MCF 10A (cell line): ENCODE measurements around the gene BSG. TPM values are rescaled to one million over a fixed set of nuclear protein-coding genes. Genes with fewer than 3 reads are reported as not detected.
A peak's percentile ranks its signal among the peaks of the same experiment; 100 is the strongest.

Experiments used
- BruUV-seq: library from RNA; stranded (reverse); fragments of 400-500 nt; replicated peaks from 2 replicates; lab custom pipeline; 2021; lab: Mats Ljungman, UMichigan
- CTCF ChIA-PET: fragments of 300-600 bp; sonication (Branson Sonifier 250); formaldehyde crosslinking; extraction: SDS; loops from one replicate; lab custom pipeline; 2021; ENCODE audit warnings: antibody characterized with exemption, inconsistent platforms; lab: Yijun Ruan, JAX
- POLR2A ChIA-PET: fragments of 300-600, 350-650 bp; sonication (Branson Sonifier 250); formaldehyde crosslinking; extraction: SDS; loops from one replicate; lab custom pipeline; 2020; ENCODE audit warnings: antibody characterized with exemption, inconsistent platforms; lab: Yijun Ruan, JAX
- DNase-seq: peaks from one replicate; pipeline ENCODE4 v3.0.0-alpha.2; 2018; ENCODE audit not compliant: unreplicated experiment
- H3K27ac Mint-ChIP-seq: one replicate; pipeline ENCODE4 v1.8.0; 2022; ENCODE audit warnings: mild to moderate bottlenecking, low read depth, mixed read lengths; ENCODE audit not compliant: unreplicated experiment
- H3K27me3 Mint-ChIP-seq: one replicate; pipeline ENCODE4 v1.8.0; 2022; ENCODE audit warnings: mixed read lengths; ENCODE audit not compliant: insufficient read depth, unreplicated experiment
- H3K36me3 Mint-ChIP-seq: one replicate; pipeline ENCODE4 v1.8.0; 2022; ENCODE audit warnings: mild to moderate bottlenecking, moderate library complexity, mixed read lengths; ENCODE audit not compliant: insufficient read depth, unreplicated experiment
- H3K4me1 Mint-ChIP-seq: one replicate; pipeline ENCODE4 v1.8.0; 2022; ENCODE audit warnings: mixed read lengths; ENCODE audit not compliant: insufficient read depth, unreplicated experiment
- H3K4me3 Mint-ChIP-seq: one replicate; pipeline ENCODE4 v1.8.0; 2022; ENCODE audit warnings: mild to moderate bottlenecking, moderate library complexity, mixed read lengths; ENCODE audit not compliant: unreplicated experiment
- H3K9me3 Mint-ChIP-seq: one replicate; pipeline ENCODE4 v1.8.0; 2022; ENCODE audit warnings: mixed read lengths; ENCODE audit not compliant: unreplicated experiment
- CTCF ChIP-seq: fragments of 200-600 bp; IDR thresholded peaks from one replicate; pipeline ENCODE4 v1.8.0; 2022; ENCODE audit warnings: antibody characterized with exemption, mild to moderate bottlenecking; ENCODE audit not compliant: unreplicated experiment
- intact Hi-C: fragments of 100-400 bp; cut with micrococcal nuclease; formaldehyde crosslinking; loops from 2 replicates; pipeline ENCODE4 v1.14.1; 2022
- total RNA-seq: library from RNA; stranded (reverse); gene quantifications from 2 replicates; pipeline ENCODE4 v1.2.3, GENCODE V29; 2022

The BSG gene
- total RNA-seq, 1 experiment from 2014 or later: 557 TPM

- Mint-ChIP-seq H3K27me3 (no peaks in the 10 kb centered on the region), H3K36me3 (peaks cover 40% of the 10 kb centered on the region), H3K27ac (no peak overlapping the region), H3K9me3 (no peaks in the 10 kb centered on the region), H3K4me3 (no peak overlapping the region), H3K4me1 (peaks cover 3% of the 10 kb centered on the region)
- TF ChIP-seq CTCF: no peak
- intact Hi-C loops: no loop called here
- ChIA-PET CTCF (interaction anchor here (0.7 kb wide), 1 partner anchor 75 kb away, joined by 3 read pairs; no protein-coding TSS in a partner anchor), POLR2A (interaction anchor here (0.9 kb wide), 2 partner anchors 49 to 52 kb away, joined by 3 to 4 read pairs; no protein-coding TSS in a partner anchor)
- no TSS peak for BruUV-seq
- no peak for DNase-seq
These were observed 9.2 kb downstream of the BSG start for GRCh38 chr19:581399-582111.

DNA sequence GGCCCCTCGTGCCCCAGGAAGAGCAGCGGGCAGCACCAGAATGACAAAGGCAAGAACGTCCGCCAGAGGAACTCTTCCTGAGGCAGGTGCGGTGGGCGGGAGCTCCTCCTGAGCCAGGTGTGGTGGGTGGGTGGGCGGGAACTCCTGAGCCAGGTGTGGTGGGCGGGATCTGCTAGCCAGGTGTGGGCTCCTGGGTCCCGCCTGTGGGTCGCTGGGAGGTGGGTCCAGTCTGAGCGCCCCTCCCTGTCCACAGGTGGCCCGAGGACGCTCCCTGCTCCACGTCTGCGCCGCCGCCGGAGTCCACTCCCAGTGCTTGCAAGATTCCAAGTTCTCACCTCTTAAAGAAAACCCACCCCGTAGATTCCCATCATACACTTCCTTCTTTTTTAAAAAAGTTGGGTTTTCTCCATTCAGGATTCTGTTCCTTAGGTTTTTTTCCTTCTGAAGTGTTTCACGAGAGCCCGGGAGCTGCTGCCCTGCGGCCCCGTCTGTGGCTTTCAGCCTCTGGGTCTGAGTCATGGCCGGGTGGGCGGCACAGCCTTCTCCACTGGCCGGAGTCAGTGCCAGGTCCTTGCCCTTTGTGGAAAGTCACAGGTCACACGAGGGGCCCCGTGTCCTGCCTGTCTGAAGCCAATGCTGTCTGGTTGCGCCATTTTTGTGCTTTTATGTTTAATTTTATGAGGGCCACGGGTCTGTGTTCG, 10.3 kb downstream of the BSG start:
- no peaks in the 10 kb centered on the region for H3K4me1 Mint-ChIP-seq
- peaks cover 36% of the 10 kb centered on the region for H3K36me3 Mint-ChIP-seq
- intact Hi-C loops: no loop called here
- H3K9me3 Mint-ChIP-seq: no peaks in the 10 kb centered on the region
- H3K27ac Mint-ChIP-seq: no peak overlapping the region
- CTCF ChIA-PET: no interaction called here
- POLR2A ChIA-PET: interaction anchor here (0.8 kb wide), 1 partner anchor 125 kb away, joined by 3 read pairs; no protein-coding TSS in a partner anchor
- peak; percentile 22 for DNase-seq
- H3K4me3 Mint-ChIP-seq: no peak overlapping the region
- BruUV-seq: TSS peak; percentile 97
- TF ChIP-seq CTCF: no peak
- no peaks in the 10 kb centered on the region for H3K27me3 Mint-ChIP-seq

- BruUV-seq: no TSS peak
- H3K9me3 Mint-ChIP-seq: no peaks in the 10 kb centered on the region
- peak overlapping the region; percentile 8 for H3K4me3 Mint-ChIP-seq
- H3K27ac Mint-ChIP-seq: no peak overlapping the region
- peaks cover 30% of the 10 kb centered on the region for H3K36me3 Mint-ChIP-seq
- no peak for TF ChIP-seq CTCF
- H3K4me1 Mint-ChIP-seq: no peaks in the 10 kb centered on the region
- POLR2A ChIA-PET: interaction anchor here (0.7 to 1.7 kb wide), 4 partner anchors 50 to 154 kb away, joined by 3 to 8 read pairs (median 4); partner anchors contain the start of gene POLRMT
- no peak for DNase-seq
- intact Hi-C loops: no loop called here
- CTCF ChIA-PET: no interaction called here
- H3K27me3 Mint-ChIP-seq: no peaks in the 10 kb centered on the region
These were observed 11.0 kb downstream of the BSG start for GRCh38 chr19:583198-583967.

DNA sequence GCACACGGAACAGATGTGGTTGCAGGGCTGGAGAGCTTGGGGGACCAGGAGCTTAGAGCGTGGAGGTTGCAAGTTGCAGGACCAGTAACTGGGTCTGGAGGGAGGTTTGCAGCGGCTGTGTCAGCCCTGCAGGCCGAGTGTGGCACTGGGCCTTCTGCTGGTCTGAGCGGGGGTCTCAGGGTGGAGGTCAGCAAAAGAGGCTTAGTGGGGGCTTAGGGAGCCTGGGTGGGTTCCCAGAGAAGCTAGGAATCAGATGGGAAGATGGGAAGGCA, 11.5 kb downstream of the BSG start:
- no peak for TF ChIP-seq CTCF

More for the DNA sequence above, 11.5 kb downstream of the BSG start:
- no peaks in the 10 kb centered on the region for H3K4me1 Mint-ChIP-seq
- no TSS peak for BruUV-seq
- no peak for DNase-seq
- peaks cover 25% of the 10 kb centered on the region for H3K36me3 Mint-ChIP-seq
- intact Hi-C loops: no loop called here
- H3K27me3 Mint-ChIP-seq: no peaks in the 10 kb centered on the region
- no peaks in the 10 kb centered on the region for H3K9me3 Mint-ChIP-seq
- CTCF ChIA-PET: interaction anchor here (0.6 to 1.1 kb wide), 4 partner anchors 9 to 97 kb away, joined by 3 to 6 read pairs (median 4); no protein-coding TSS in a partner anchor
- POLR2A ChIA-PET: interaction anchor here (0.6 to 1.7 kb wide), 6 partner anchors 8 to 153 kb away, joined by 3 to 10 read pairs (median 4); partner anchors contain the start of gene POLRMT
- no peak overlapping the region for H3K27ac Mint-ChIP-seq
- peak overlapping the region; percentile 8 for H3K4me3 Mint-ChIP-seq
